HepG2 (cell line): Measurements from ENCODE around the gene MRPL34. TPM values are rescaled to one million over a fixed set of nuclear protein-coding genes. Genes with fewer than 3 reads are reported as not detected.

Experiments used
- DBP ChIP-seq: sonication (generic); formaldehyde crosslinking; IDR thresholded peaks from 2 replicates; pipeline ENCODE4 v1.4.0; 2020; ENCODE audit warnings: missing genetic modification reagents; ENCODE audit errors: not compliant biosample characterization
- GFI1 ChIP-seq: sonication (generic); formaldehyde crosslinking; IDR thresholded peaks from 2 replicates; pipeline ENCODE4 v1.5.0; 2020; ENCODE audit warnings: missing genetic modification reagents, mild to moderate bottlenecking, borderline replicate concordance
- GMEB2 ChIP-seq: IDR thresholded peaks from 2 replicates; pipeline ENCODE4 v1.6.1; 2016; ENCODE audit warnings: missing biosample characterization, missing genetic modification reagents, low read depth
- HMG20B ChIP-seq: conservative IDR thresholded peaks from 2 replicates; pipeline ENCODE4 v1.6.1; 2016; ENCODE audit warnings: missing genetic modification reagents, missing compliant biosample characterization
- KAT7 ChIP-seq: IDR thresholded peaks from 2 replicates; pipeline ENCODE4 v1.6.1; 2018; ENCODE audit warnings: borderline replicate concordance, missing compliant biosample characterization
- LCORL ChIP-seq, 2 experiments: fragments of 450-650 bp in 1 of 2; sonication (generic) in 1 of 2; formaldehyde crosslinking in 1 of 2; IDR thresholded peaks; 2 replicates each; pipeline versions ENCODE4 v1.5.0 to v1.6.1; 2017 to 2020; ENCODE audit warnings: antibody characterized with exemption in 1 of 2, missing genetic modification reagents in 1 of 2
- NFYB ChIP-seq: sonication (generic); formaldehyde crosslinking; IDR thresholded peaks from 2 replicates; pipeline ENCODE4 v1.4.0; 2020; ENCODE audit warnings: missing genetic modification reagents
- PATZ1 ChIP-seq: sonication (generic); formaldehyde crosslinking; IDR thresholded peaks from 2 replicates; pipeline ENCODE4 v1.4.0; 2020; ENCODE audit warnings: missing genetic modification reagents
- POLR2AphosphoS5 ChIP-seq: IDR thresholded peaks from 2 replicates; pipeline ENCODE4 v1.6.1; 2012; ENCODE audit warnings: low read depth, low read length
- SOX6 ChIP-seq, 2 experiments: fragments of 450-650 bp in 1 of 2; sonication (generic) in 1 of 2; formaldehyde crosslinking in 1 of 2; IDR thresholded peaks; 2 replicates each; pipeline versions ENCODE4 v1.4.0 to v1.6.1; 2017 to 2020; ENCODE audit warnings: antibody characterized with exemption in 1 of 2, mild to moderate bottlenecking in 1 of 2, missing genetic modification reagents in 1 of 2
- TFE3 ChIP-seq: IDR thresholded peaks from 2 replicates; pipeline ENCODE4 v1.6.1; 2016
- ZBTB4 ChIP-seq: sonication (generic); formaldehyde crosslinking; IDR thresholded peaks from 2 replicates; pipeline ENCODE4 v1.4.0; 2020; ENCODE audit warnings: missing genetic modification reagents, mild to moderate bottlenecking, borderline replicate concordance
- ZNF253 ChIP-seq: sonication (generic); formaldehyde crosslinking; IDR thresholded peaks from 2 replicates; pipeline ENCODE4 v1.8.0; 2022; ENCODE audit warnings: mild to moderate bottlenecking, missing genetic modification reagents, borderline replicate concordance
- ZNF263 ChIP-seq: sonication (generic); formaldehyde crosslinking; IDR thresholded peaks from 2 replicates; pipeline ENCODE4 v1.4.0; 2020; ENCODE audit warnings: missing genetic modification reagents
- ZNF326 ChIP-seq: sonication (generic); formaldehyde crosslinking; IDR thresholded peaks from 2 replicates; pipeline ENCODE4 v1.4.0; 2020; ENCODE audit warnings: missing genetic modification reagents, borderline replicate concordance
- ZNF431 ChIP-seq: sonication (generic); formaldehyde crosslinking; IDR thresholded peaks from 2 replicates; pipeline ENCODE4 v1.9.0; 2022; ENCODE audit warnings: missing genetic modification reagents, low read depth, mild to moderate bottlenecking, borderline replicate concordance
- ZNF574 ChIP-seq: sonication (generic); formaldehyde crosslinking; IDR thresholded peaks from 2 replicates; pipeline ENCODE4 v1.4.0; 2020; ENCODE audit warnings: missing genetic modification reagents
- polyA plus RNA-seq, 8 experiments: library from polyadenylated mRNA; depleted of rRNA in 3 of 8; stranded (reverse) in 7 of 8; unstranded in 1 of 8; fragments of >200 nt; fragmentation: Illumina TruSeq in 4 of 8; extraction: Trizol in 4 of 8; gene quantifications; 2 replicates each; pipeline versions ENCODE4 v1.2.1 to v1.2.3, GENCODE V29; 2011 to 2016; ENCODE audit warnings: low read depth in 4 of 8, missing spikeins in 1 of 8, mixed read lengths in 1 of 8; ENCODE audit not compliant: insufficient read depth in 1 of 8
- total RNA-seq, 5 experiments: library from RNA; depleted of rRNA; stranded (reverse); fragments of >200 nt; fragmentation: Illumina TruSeq; extraction: Trizol; gene quantifications; 2 replicates each; pipeline ENCODE4 v1.2.3, GENCODE V29; 2016; ENCODE audit warnings: low read depth in 1 of 5

MRPL34 gene
- total and polyA plus RNA-seq, 2 of the 13 experiments (the other 11 are each of a cell fraction or from before 2014, with no cell fraction given) = 74.0 to 77.3 TPM

GRCh38 chr19:17264641-17264979, 41.1 kb upstream of the MRPL34 start, which contains the start of gene USHBP1 (continued):
- TF ChIP-seq SOX6 (IDR thresholded peaks at IDR 0.05) (no peak), SOX6 (CRISPR knock-in tag; IDR thresholded peaks at IDR 0.05) (peak; percentile 31; the same call in 1 of the 2 replicates), HMG20B (CRISPR knock-in tag) (no peak), PATZ1 (CRISPR knock-in tag) (peak; percentile 86), ZNF326 (CRISPR knock-in tag) (no peak), ZBTB4 (CRISPR knock-in tag) (no peak), ZNF253 (CRISPR knock-in tag) (no peak), POLR2AphosphoS5 (no peak), ZNF263 (CRISPR knock-in tag) (no peak), LCORL (IDR thresholded peaks at IDR 0.05) (no peak), LCORL (CRISPR knock-in tag; IDR thresholded peaks at IDR 0.05) (0 out of 2 replicates have a peak, but pooled peaks have one; percentile 44), ZNF574 (CRISPR knock-in tag) (no peak), GFI1 (no peak), NFYB (CRISPR knock-in tag) (no peak), KAT7 (no peak), GMEB2 (CRISPR knock-in tag) (no peak), TFE3 (peak; percentile 65; the same call in 1 of the 2 replicates), ZNF431 (CRISPR knock-in tag) (no peak), DBP (no peak)
